A549 (cell line): ENCODE results near the gene INTS3. TPM values are rescaled to one million over a fixed set of nuclear protein-coding genes. Genes with fewer than 3 reads are reported as not detected.

ENCODE experiments used
- ATAC-seq, 2 experiments: fragments of 200-7000 bp in 1 of 2; fragments of >200 bp in 1 of 2; cut with Nextera tagmentation in 1 of 2; cut with Tn5 transposase in 1 of 2; 3 replicates each; pipeline versions ENCODE4 v1.8.0 to v1.9.1; 2018 to 2020; ENCODE audit warnings: mild to moderate bottlenecking in 1 of 2, moderate library complexity in 1 of 2
- CTCF ChIA-PET: fragments of 300-600 bp; sonication (Branson Sonifier 250); formaldehyde crosslinking; extraction: SDS; loops from one replicate; lab custom pipeline; 2021; ENCODE audit warnings: antibody characterized with exemption, inconsistent platforms; lab: Yijun Ruan, JAX
- POLR2A ChIA-PET: fragments of 350-600 bp; formaldehyde crosslinking; extraction: SDS; loops from one replicate; lab custom pipeline; 2021; ENCODE audit warnings: antibody characterized with exemption, inconsistent platforms; lab: Yijun Ruan, JAX
- DNase-seq, 2 experiments: peaks; one replicate each; pipeline versions ENCODE4 v3.0.0 to v3.0.0-alpha.2; 2011 to 2016; ENCODE audit warnings: low read depth in 1 of 2, low spot score in 1 of 2
- FAIRE-seq: peaks from 2 replicates; lab custom pipeline; 2011; peaks lifted over from hg19 to GRCh38; lab: Jason Lieb, UNC
- H3K27ac ChIP-seq, 2 experiments: fragments of >200 bp; sonication (Bioruptor Twin); formaldehyde crosslinking; 3 replicates each; pipeline ENCODE4 v1.5.1; 2016 to 2017
- H3K4me1 ChIP-seq: fragments of >200 bp; sonication (Bioruptor Twin); formaldehyde crosslinking; 3 replicates; pipeline ENCODE4 v1.6.1; 2016
- H3K4me2 ChIP-seq: fragments of >200 bp; sonication (Bioruptor Twin); formaldehyde crosslinking; 3 replicates; pipeline ENCODE4 v1.6.1; 2016
- H3K4me3 ChIP-seq: fragments of >200 bp; sonication (Bioruptor Twin); formaldehyde crosslinking; 3 replicates; pipeline ENCODE4 v1.5.1; 2016
- H3K9me3 ChIP-seq: fragments of >200 bp; sonication (Bioruptor Twin); formaldehyde crosslinking; 3 replicates; pipeline ENCODE4 v1.6.1; 2016
- CEBPB ChIP-seq, 2 experiments: fragments of >200 bp in 1 of 2; sonication (Bioruptor Twin) in 1 of 2; formaldehyde crosslinking in 1 of 2; IDR thresholded peaks; 2 replicates each; pipeline ENCODE4 v1.6.1; 2012 to 2016
- CHD2 ChIP-seq: fragments of 150-350 bp; IDR thresholded peaks from 2 replicates; pipeline ENCODE4 v1.6.1; 2014; ENCODE audit warnings: low read length; ENCODE audit not compliant: partially characterized antibody
- E2F6 ChIP-seq: IDR thresholded peaks from 2 replicates; pipeline ENCODE4 v1.6.1; 2012; ENCODE audit warnings: low read depth, borderline replicate concordance
- ELK1 ChIP-seq: fragments of 150-350 bp; IDR thresholded peaks from 2 replicates; pipeline ENCODE4 v1.6.1; 2014; ENCODE audit warnings: low read depth, mild to moderate bottlenecking, low read length
- EP300 ChIP-seq, 2 experiments: fragments of >200 bp; sonication (Bioruptor Twin); formaldehyde crosslinking; IDR thresholded peaks; 2 replicates in 1 of 2; 3 replicates in 1 of 2; pipeline ENCODE4 v1.6.1; 2016 to 2017
- FOSB ChIP-seq: fragments of 250-450 bp; sonication (Bioruptor Pico); IDR thresholded peaks from 2 replicates; pipeline ENCODE4 v1.5.0; 2020; ENCODE audit warnings: mild to moderate bottlenecking, moderate library complexity
- HES2 ChIP-seq: fragments of >200 bp; sonication (Bioruptor Twin); formaldehyde crosslinking; IDR thresholded peaks from 2 replicates; pipeline ENCODE4 v1.6.1; 2016
- HEYL ChIP-seq: fragments of 250-450 bp; sonication (Bioruptor Pico); IDR thresholded peaks from 2 replicates; pipeline ENCODE4 v1.8.0; 2021; ENCODE audit warnings: mild to moderate bottlenecking, moderate library complexity
- HOXA7 ChIP-seq: fragments of 250-450 bp; sonication (Bioruptor Pico); IDR thresholded peaks from 2 replicates; pipeline ENCODE4 v1.5.0; 2020; ENCODE audit warnings: mild to moderate bottlenecking, moderate library complexity
- HOXB13 ChIP-seq: fragments of 250-450 bp; sonication (Bioruptor Pico); IDR thresholded peaks from 2 replicates; pipeline ENCODE4 v1.5.0; 2020; ENCODE audit warnings: low read depth, mild to moderate bottlenecking, moderate library complexity
- HOXB5 ChIP-seq: fragments of 250-450 bp; sonication (Bioruptor Pico); IDR thresholded peaks from 2 replicates; pipeline ENCODE4 v1.5.0; 2020; ENCODE audit warnings: mild to moderate bottlenecking, moderate library complexity
- JUN ChIP-seq, 2 experiments: fragments of >200 bp; sonication (Bioruptor Twin); formaldehyde crosslinking; IDR thresholded peaks; 2 replicates in 1 of 2; 3 replicates in 1 of 2; pipeline ENCODE4 v1.6.1; 2016 to 2017
- KDM1A ChIP-seq: fragments of 200-600 bp; sonication (generic); IDR thresholded peaks from 2 replicates; pipeline ENCODE4 v1.6.1; 2016; ENCODE audit warnings: low read depth, mild to moderate bottlenecking
- KDM5A ChIP-seq: fragments of 200-600 bp; sonication (generic); IDR thresholded peaks from 2 replicates; pipeline ENCODE4 v1.6.1; 2016; ENCODE audit warnings: antibody characterized with exemption, mild to moderate bottlenecking
- MAFK ChIP-seq: fragments of 450-650 bp; IDR thresholded peaks from 2 replicates; pipeline ENCODE4 v1.6.1; 2014; ENCODE audit not compliant: partially characterized antibody
- MAZ ChIP-seq: fragments of 150-350 bp; IDR thresholded peaks from 2 replicates; pipeline ENCODE4 v1.6.1; 2014; ENCODE audit warnings: antibody characterized with exemption, low read depth, low read length, borderline replicate concordance
- NFE2L2 ChIP-seq: fragments of 150-350 bp; conservative IDR thresholded peaks from 2 replicates; pipeline ENCODE4 v1.6.1; 2014; ENCODE audit warnings: low read length
- NPAS2 ChIP-seq: fragments of 250-450 bp; sonication (Bioruptor Pico); IDR thresholded peaks from 2 replicates; pipeline ENCODE4 v1.8.0; 2022; ENCODE audit warnings: mild to moderate bottlenecking, moderate library complexity, borderline replicate concordance
- RARB ChIP-seq: fragments of 250-450 bp; sonication (Bioruptor Pico); IDR thresholded peaks from 2 replicates; pipeline ENCODE4 v1.8.0; 2021; ENCODE audit warnings: mild to moderate bottlenecking, moderate library complexity
- RNF2 ChIP-seq: fragments of 200-600 bp; sonication (generic); IDR thresholded peaks from 2 replicates; pipeline ENCODE4 v1.6.1; 2016; ENCODE audit warnings: low read depth, mild to moderate bottlenecking, antibody characterized with exemption, moderate library complexity, borderline replicate concordance
- SMC3 ChIP-seq: fragments of >200 bp; sonication (Bioruptor Twin); formaldehyde crosslinking; IDR thresholded peaks from 3 replicates; pipeline ENCODE4 v1.6.1; 2018; ENCODE audit warnings: inconsistent platforms
- TP53 ChIP-seq: fragments of 250-450 bp; sonication (Bioruptor Pico); IDR thresholded peaks from 2 replicates; pipeline ENCODE4 v1.5.0; 2021; ENCODE audit warnings: mild to moderate bottlenecking, moderate library complexity
- USF2 ChIP-seq: fragments of 450-650 bp; IDR thresholded peaks from 2 replicates; pipeline ENCODE4 v1.6.1; 2014; ENCODE audit warnings: antibody characterized with exemption
- ZC3H11A ChIP-seq: fragments of 450-650 bp; IDR thresholded peaks from 2 replicates; pipeline ENCODE4 v1.6.1; 2014; ENCODE audit warnings: antibody characterized with exemption, mild to moderate bottlenecking
- ZNF302 ChIP-seq: fragments of 250-450 bp; sonication (Bioruptor Pico); IDR thresholded peaks from 2 replicates; pipeline ENCODE4 v1.9.0; 2021; ENCODE audit warnings: inconsistent platforms, mild to moderate bottlenecking, moderate library complexity
- ZSCAN20 ChIP-seq: fragments of 250-450 bp; sonication (Bioruptor Pico); IDR thresholded peaks from 2 replicates; pipeline ENCODE4 v1.8.0; 2022; ENCODE audit warnings: mild to moderate bottlenecking, moderate library complexity
- WGBS: methylation state at CpG from one replicate; pipeline ENCODE4 v1.1.6; 2017; ENCODE audit errors: missing lambda C conversion rate; 5-methylcytosine and 5-hydroxymethylcytosine counted together
- polyA plus RNA-seq, 4 experiments: library from polyadenylated mRNA; depleted of rRNA in 3 of 4; stranded (reverse); fragments of >200 nt; fragmentation: RNase III in 1 of 4; extraction: RNeasy Plus Mini Kit Qiagen cat#74134 plus additional on column Dnase treatment in 1 of 4; gene quantifications; 2 replicates in 3 of 4; 3 replicates in 1 of 4; pipeline ENCODE4 v1.2.3, GENCODE V29; 2011 to 2017

The INTS3 gene
- polyA plus RNA-seq, 2 of the 4 experiments (the other 2 are of a cell fraction): 23.5 to 34.1 TPM

GRCh38 chr1:153778051-153778823, 50.4 kb downstream of the INTS3 start:
- 83% methylated on average over 22 of the region's 22 CpGs for WGBS
- TF ChIP-seq ZSCAN20 (no peak), ZC3H11A (no peak), RARB (CRISPR knock-in tag) (no peak), CHD2 (no peak), HOXA7 (CRISPR knock-in tag) (no peak), ZNF302 (no peak), KDM1A (no peak), HES2 (no peak), E2F6 (no peak), HOXB5 (CRISPR knock-in tag) (no peak), NFE2L2 (no peak), USF2 (no peak)
- no peak overlapping the region for H3K27ac ChIP-seq
- ATAC-seq (no peak), FAIRE-seq (no peak), DNase-seq (no peak)
- no peak overlapping the region for H3K4me2 ChIP-seq
- no peak overlapping the region for H3K4me3 ChIP-seq
- no peaks in the 10 kb centered on the region for H3K9me3 ChIP-seq
- peaks cover 8% of the 10 kb centered on the region; the same call in 2 of the 3 replicates for H3K4me1 ChIP-seq
- POLR2A ChIA-PET: no interaction called here
- CTCF ChIA-PET: interaction anchor here (1.0 to 5.7 kb wide), 4 partner anchors 19 to 209 kb away, joined by 3 to 29 read pairs (median 4); no protein-coding TSS in a partner anchor

GRCh38 chr1:153778824-153779519, 51.1 kb downstream of the INTS3 start:
- TF ChIP-seq FOSB (no peak), EP300 (IDR thresholded peaks at IDR 0.05) (no peak), HEYL (CRISPR knock-in tag) (no peak), SMC3 (no peak), CEBPB (IDR thresholded peaks at IDR 0.05) (no peak), RNF2 (no peak)
- CTCF ChIA-PET: interaction anchor here (1.0 to 5.7 kb wide), 4 partner anchors 18 to 208 kb away, joined by 3 to 29 read pairs (median 4); no protein-coding TSS in a partner anchor

GRCh38 chr1:153779781-153780541, 52.1 kb downstream of the INTS3 start:
- DNase-seq (no peak), FAIRE-seq (no peak), ATAC-seq (no peak)
- no peak overlapping the region for H3K27ac ChIP-seq
- WGBS: 67% methylated on average over 16 of the region's 17 CpGs
- H3K4me1 ChIP-seq: peaks cover 8% of the 10 kb centered on the region; the same call in 2 of the 3 replicates
- ChIA-PET CTCF (interaction anchor here (0.8 to 5.7 kb wide), 5 partner anchors 8 to 269 kb away, joined by 3 to 29 read pairs (median 4); no protein-coding TSS in a partner anchor), POLR2A (no interaction called here)
- H3K9me3 ChIP-seq: no peaks in the 10 kb centered on the region
- no peak overlapping the region for H3K4me3 ChIP-seq
- no peak overlapping the region for H3K4me2 ChIP-seq
- TF ChIP-seq SMC3 (no peak), HOXB13 (CRISPR knock-in tag) (no peak), KDM5A (no peak), HES2 (no peak), CHD2 (no peak), ELK1 (no peak), MAZ (no peak), TP53 (CRISPR knock-in tag) (no peak), MAFK (no peak), JUN (IDR thresholded peaks at IDR 0.05) (no peak), E2F6 (no peak), NPAS2 (CRISPR knock-in tag) (no peak)

More at GRCh38 chr1:153778824-153779519, 51.1 kb downstream of the INTS3 start:
- Histone ChIP-seq H3K4me3 (no peak overlapping the region), H3K27ac (no peak overlapping the region), H3K4me1 (peaks cover 8% of the 10 kb centered on the region; the same call in 2 of the 3 replicates), H3K4me2 (no peak overlapping the region), H3K9me3 (no peaks in the 10 kb centered on the region)
- no peak for ATAC-seq
- POLR2A ChIA-PET: no interaction called here
- no peak for DNase-seq
- no peak for FAIRE-seq
- 74% methylated on average over 18 of the region's 18 CpGs for WGBS
